Fibroblast of pulmonary artery (primary cell): ENCODE data around the gene PDXP.
A peak's percentile ranks its signal among the peaks of the same experiment; 100 is the strongest.
"Not testable (repeated sequence)": the region's sequence is repeated elsewhere in the genome, so short reads cannot be mapped to it uniquely, and the experiment has no call there.

Source experiments
- DNase-seq: peaks from one replicate; pipeline ENCODE4 v3.0.0-alpha.2; 2010; ENCODE audit warnings: low read depth
- H3K4me3 ChIP-seq: replicated peaks from 2 replicates; pipeline ENCODE4 v1.5.1; 2011; ENCODE audit warnings: low read depth, mild to moderate bottlenecking, control low read depth, low read length, moderate library complexity
- CTCF ChIP-seq: IDR thresholded peaks from 2 replicates; pipeline ENCODE4 v1.5.1; 2011; ENCODE audit warnings: mild to moderate bottlenecking, control low read depth, low read length, inconsistent platforms; ENCODE audit errors: missing control alignments

Gene PDXP

DNA sequence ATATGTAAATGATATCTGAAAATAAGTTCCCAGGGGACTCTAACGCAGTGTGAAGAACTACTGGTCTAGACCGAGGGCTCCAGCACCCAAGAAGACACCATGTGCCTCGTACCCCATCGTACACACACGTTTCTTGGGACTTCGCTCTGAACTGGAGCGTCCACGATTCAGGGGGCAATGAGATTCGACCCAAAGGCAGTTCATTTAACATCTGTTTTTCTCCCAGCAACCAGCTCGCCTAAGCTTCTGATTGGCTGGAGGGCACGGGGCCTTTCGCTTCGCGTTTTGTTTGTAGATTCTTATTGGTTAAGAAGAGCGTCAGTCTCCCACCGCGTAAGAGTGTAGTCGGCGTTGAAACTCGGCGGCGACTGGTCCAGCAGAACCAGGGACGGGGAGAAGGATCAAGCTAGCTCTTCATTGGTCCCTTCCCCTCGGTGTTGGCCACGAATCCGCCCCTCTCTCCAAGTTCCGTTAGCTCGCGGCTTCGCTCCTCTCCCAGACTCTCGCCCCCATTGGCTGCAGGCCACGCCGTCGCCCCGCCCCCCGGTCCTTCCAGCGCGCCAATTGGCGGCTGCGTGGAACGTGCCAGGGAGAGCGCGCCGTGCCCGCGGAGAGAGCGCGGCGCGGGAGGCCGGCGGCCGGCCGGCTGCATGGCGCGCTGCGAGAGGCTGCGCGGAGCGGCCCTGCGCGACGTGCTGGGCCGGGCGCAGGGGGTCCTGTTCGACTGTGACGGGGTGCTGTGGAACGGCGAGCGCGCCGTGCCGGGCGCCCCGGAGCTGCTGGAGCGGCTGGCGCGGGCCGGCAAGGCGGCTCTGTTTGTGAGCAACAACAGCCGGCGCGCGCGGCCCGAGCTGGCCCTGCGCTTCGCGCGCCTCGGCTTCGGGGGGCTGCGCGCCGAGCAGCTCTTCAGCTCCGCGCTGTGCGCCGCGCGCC lies at the start of gene PDXP:
TSS of gene PDXP (plus strand) at position 591 of the 933 bp plus-strand sequence. CDS start at position 651, 60 bp downstream.
- TF ChIP-seq CTCF: no peak
- H3K4me3 ChIP-seq: peak within 1 kb of the TSS; percentile 64
- peak; percentile 100 for DNase-seq

- DNase-seq: peak; percentile 21
- no peak for TF ChIP-seq CTCF
These were observed 49.0 kb upstream of the PDXP start for GRCh38 chr22:37609240-37610152.

DNA sequence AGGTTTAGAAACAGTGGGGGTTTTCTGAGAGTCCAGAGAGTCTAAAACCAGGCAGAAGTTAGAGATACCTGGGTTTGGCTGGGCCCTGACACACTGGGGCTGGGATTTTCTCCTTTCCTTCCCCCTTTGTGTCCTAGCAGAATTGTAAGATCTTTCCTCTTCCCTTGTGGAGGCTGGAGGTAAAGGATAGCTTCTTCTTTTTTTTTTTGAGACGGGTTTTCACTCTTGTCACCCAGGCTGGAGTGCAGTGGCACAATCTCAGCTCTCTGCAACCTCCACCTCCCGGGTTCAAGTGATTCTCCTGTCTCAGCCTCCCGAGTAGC lies 48.4 kb upstream of the PDXP start:
- not testable (repeated sequence) for DNase-seq
- H3K4me3 ChIP-seq: peak overlapping the region; percentile 88

More at GRCh38 chr22:37609240-37610152, 49.0 kb upstream of the PDXP start:
- H3K4me3 ChIP-seq: peak overlapping the region; percentile 88

- H3K4me3 ChIP-seq: no peak overlapping the region
- TF ChIP-seq CTCF: no peak
- no peak for DNase-seq
These were observed 47.9 kb upstream of the PDXP start for GRCh38 chr22:37610480-37611129.

- no peak for TF ChIP-seq CTCF
- no peak for DNase-seq
- no peak overlapping the region for H3K4me3 ChIP-seq
These were observed 47.3 kb upstream of the PDXP start for GRCh38 chr22:37611207-37611606.

GRCh38 chr22:37616201-37617083 lies 42.1 kb upstream of the PDXP start:
- no peak overlapping the region for H3K4me3 ChIP-seq
- DNase-seq: no peak
- no peak for TF ChIP-seq CTCF
